Esophagus mucosa (tissue), 1 donor: ENCODE data around the gene LZTR1. TPM values are rescaled to one million over a fixed set of nuclear protein-coding genes. Genes with fewer than 3 reads are reported as not detected.

Source experiments
- ATAC-seq: fragments of 200-7000 bp; cut with Tn5 transposase; one replicate; pipeline ENCODE4 v1.9.1; 2020
- total RNA-seq: library from RNA; stranded (reverse); gene quantifications from one replicate; pipeline ENCODE4 v1.2.4, GENCODE V29; 2023
- donor health status: DM: yes; HTN: yes; CAD: no.

Gene LZTR1
- total RNA-seq, 1 donor from 2014 or later = 26.3 TPM

DNA sequence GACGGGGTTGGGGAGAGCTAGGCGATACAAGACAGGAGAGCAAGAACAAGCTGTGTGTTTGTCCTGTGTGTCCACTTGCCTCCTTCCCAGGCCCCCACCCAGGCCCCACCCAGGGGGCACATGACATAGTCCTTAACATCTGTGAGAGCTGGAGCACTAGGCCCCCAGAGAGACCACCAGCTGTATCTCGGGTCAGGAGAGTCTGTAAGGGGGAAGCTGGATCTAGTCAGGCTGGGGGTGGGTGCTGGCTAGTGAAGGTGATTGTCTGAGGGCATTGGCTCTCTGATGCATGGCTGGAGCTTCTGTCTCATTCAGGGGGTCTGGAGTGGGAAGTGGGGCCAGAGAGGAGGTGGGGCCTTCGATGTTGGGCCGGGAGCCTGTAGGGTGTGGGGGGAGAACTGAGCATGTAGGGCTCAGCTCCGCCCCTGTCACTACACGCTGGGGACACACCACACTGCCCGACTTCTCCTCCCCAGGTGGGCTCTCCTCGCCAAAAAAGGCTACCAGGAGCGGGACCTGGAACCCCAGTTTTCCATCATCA lies 33.4 kb downstream of the LZTR1 start:
- ATAC-seq = no peak

GRCh38 chr22:21016644-21017420 lies 34.7 kb downstream of the LZTR1 start:
- no peak for ATAC-seq

GRCh38 chr22:21018314-21018713 lies 36.2 kb downstream of the LZTR1 start:
- no peak for ATAC-seq

DNA sequence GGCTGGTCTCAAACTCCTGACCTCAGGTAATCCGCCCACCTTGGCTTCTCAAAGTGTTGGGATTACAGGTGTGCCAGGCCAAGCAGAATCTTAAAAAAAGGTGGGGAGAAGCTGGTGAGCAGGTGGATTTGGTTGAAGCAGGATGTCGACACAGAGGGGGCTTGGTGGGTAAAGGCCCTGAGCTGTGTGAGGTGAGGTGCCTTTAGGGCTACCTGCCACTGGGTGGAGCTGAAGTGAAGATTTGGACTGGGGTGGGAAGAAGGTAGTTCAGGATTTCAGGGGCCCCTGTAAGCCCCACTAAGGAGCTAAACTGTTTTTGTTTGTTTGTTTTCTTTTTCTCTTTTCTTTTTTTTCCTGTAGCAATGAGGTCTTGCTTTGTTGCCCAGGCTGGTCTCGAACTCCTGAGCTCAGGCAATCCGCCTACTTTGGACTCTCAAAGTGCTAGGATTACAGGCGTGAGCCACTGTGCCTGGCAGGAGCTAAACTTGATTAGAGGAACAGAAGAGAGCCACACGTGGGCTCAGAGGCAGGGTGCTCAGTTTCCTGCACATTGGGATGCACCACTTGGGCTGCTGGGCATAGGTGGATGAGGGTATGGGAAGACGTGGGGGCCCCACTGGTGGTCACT lies 38.8 kb downstream of the LZTR1 start:
- ATAC-seq = no peak

- ATAC-seq = no peak
Measured at GRCh38 chr22:21022507-21022906, 40.4 kb downstream of the LZTR1 start.

DNA sequence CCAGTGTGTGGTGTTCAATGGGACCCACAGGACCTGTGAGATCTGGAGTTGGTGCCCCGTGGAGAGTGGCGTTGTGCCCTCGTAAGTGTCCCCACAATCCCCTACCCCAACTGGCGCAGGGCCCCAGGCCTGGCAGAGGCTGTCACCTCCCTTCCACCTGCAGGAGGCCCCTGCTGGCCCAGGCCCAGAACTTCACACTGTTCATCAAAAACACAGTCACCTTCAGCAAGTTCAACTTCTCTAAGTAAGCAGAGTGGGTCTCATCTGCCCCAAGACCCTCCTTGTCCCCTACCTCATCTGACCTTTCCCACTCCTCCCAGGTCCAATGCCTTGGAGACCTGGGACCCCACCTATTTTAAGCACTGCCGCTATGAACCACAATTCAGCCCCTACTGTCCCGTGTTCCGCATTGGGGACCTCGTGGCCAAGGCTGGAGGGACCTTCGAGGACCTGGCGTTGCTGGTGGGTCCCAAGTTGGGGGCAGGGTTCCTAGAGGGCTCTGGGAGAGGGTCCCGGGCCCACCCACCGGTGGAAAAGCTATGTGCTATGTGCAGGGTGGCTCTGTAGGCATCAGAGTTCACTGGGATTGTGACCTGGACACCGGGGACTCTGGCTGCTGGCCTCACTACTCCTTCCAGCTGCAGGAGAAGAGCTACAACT lies 41.0 kb downstream of the LZTR1 start:
- ATAC-seq = no peak

DNA sequence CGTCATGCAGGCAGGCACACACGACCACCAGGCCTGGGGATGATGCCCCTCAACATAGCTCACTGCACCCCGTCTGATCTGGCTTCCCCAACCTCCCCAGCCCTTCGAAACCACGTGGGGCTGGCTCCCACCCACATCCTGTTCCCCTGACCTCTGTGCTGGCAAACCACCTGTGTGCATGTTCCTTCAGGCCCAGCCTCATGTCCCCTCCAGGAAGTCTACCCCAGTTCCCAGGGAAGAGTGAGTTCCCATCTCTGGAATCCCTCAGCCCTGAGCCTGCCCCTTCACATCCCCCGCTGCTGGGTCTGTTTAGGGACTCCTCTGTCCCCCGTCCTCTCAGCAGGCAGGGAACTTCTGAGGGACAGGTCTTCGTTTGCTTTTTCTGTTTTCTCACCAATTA lies 43.2 kb downstream of the LZTR1 start:
- ATAC-seq = peak; percentile 45

- ATAC-seq = peak; percentile 89
Measured at GRCh38 chr22:21025763-21026755, 44.0 kb downstream of the LZTR1 start.

DNA sequence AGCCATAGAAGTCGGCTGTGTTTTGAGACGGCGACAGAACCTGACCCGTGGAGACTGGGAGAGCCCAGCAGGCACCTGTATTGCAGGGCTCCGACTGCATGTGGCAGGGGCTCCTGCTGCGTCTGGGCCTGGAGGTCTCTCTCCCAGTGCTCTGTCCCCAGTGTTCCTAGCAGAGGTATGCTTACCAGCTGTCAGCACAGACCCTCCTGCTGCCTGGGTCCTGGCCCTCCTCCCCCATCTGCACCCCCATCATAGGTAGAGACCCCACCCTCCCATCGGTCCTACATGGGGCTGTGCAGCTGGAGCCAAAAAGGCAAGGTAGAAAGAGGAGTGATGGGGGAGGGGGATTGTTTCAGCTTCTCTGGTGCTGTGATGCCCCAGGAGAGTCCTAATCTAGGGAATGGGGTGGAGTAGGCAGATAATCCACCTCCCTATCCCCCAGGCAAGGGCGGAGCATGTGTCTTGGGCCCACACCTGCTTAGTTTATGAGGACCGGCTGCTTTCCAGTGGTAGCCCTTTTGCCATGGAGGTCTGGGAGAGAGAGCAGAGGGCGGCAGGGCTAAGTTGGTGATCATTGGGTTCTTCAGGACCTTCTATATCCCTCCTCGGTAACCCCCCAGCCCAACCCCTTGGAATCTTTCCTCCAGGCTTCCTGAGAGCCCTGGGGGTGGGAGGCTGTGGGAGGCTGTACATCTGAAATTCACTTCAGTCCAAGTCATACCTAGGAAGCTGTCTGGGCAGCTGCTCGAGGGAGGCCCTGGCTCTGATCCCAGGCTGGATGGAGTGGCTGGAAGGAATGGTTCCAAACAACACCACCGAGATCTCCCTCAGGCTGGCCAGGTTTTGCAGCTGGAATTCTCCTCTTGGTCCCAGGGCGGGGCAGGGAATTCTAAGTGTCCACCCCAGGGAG lies 44.9 kb downstream of the LZTR1 start:
- no peak for ATAC-seq

DNA sequence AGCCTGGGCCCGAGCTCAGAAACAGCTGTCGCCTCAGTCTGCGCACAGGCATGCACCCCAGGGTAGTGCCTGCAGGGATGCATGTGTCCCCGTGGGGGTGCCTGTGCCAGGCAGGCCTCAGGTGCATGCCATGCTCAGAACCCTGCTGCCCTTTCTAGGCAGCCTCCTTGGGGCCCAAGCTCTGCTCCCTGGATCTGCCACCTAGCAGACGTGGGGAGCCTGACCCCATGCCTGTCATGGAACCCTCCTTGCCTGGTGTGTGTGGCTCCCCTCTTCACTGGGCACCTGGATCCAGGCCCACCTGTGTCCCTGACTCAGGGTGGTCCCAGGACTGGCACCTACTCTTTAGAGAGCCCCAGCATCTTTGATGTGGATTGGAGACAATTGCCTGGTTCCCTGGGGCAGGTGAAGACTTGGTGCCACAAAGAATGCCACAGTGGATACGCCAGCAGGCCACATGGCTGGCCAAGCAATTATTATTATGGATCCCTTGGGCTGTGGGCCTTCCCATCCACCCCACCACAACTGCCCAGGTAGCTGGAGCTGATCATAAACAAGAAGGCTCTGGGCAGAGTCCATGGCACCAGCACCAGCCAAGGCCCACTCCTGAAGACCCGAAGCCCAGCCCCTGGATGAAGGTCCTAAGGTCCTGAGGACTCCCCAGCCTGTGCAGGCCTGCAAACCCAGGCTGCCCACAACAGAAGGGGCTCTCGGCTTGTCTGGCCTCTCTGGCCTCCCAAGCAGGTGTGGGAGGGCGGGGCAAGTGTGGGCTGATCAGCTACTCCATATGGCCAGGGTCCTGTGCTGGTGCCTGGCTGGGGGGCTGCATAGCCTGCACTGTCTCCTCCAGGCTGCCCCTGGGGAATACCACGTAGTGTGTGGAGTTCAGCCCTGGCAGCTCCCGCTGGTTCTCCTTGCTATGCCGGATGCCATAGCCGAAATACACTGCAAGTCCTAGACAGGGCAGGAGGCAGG lies 46.5 kb downstream of the LZTR1 start:
- no peak for ATAC-seq

DNA sequence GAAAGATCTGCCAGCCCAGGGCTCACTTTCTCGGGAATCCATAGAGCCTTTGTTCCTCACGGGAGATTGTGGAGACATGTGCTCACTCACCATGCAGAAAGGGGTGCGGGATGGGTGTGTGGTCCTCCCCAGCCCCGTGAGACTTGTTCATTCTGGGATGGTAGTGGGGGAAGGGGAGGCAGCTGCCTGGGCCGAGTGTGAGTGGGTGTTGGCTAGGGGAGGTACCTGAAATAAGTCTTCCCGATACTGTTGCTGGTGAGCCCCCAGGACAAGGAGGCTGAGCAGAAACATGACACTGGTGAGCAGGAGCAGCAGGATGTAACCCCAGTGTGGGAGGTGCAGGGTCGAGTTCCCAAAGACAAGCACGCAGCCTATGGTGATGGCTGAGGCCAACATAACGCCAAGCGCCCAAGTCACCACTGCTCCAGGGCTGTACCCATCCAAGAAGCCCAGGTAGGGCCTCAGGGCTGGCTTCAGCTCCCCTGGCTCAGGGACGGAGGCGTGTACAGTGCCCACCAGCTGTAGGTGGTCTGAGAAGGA lies 47.5 kb downstream of the LZTR1 start:
- no peak for ATAC-seq

- no peak for ATAC-seq
Measured at GRCh38 chr22:21030032-21030431, 47.9 kb downstream of the LZTR1 start.

GRCh38 chr22:21030621-21031544 lies 48.8 kb downstream of the LZTR1 start:
- ATAC-seq = no peak

DNA sequence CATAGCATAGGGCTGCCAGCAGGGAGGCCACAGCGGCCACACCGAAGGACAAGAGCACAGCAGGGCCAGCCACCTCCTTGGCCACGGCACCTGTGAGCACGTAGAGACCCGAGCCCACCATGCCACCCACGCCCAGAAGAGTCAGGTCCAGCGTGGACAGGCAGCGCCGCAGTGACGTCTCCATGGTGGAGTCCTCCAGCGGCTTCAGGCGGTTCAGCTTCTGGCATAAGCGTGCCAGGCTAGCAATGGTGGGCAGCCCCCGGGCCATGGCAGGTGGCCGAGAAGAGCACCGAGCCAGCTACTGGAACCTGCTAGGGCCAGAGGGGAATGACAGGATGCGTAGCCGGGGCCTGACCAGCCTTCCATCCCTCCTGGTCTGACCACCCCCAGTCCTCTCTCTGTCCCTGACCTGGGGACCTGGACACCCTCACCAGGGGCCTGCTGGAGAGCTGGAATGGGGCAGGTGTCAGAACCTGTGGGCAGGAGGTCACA lies 49.5 kb downstream of the LZTR1 start:
- peak; percentile 1 for ATAC-seq

DNA sequence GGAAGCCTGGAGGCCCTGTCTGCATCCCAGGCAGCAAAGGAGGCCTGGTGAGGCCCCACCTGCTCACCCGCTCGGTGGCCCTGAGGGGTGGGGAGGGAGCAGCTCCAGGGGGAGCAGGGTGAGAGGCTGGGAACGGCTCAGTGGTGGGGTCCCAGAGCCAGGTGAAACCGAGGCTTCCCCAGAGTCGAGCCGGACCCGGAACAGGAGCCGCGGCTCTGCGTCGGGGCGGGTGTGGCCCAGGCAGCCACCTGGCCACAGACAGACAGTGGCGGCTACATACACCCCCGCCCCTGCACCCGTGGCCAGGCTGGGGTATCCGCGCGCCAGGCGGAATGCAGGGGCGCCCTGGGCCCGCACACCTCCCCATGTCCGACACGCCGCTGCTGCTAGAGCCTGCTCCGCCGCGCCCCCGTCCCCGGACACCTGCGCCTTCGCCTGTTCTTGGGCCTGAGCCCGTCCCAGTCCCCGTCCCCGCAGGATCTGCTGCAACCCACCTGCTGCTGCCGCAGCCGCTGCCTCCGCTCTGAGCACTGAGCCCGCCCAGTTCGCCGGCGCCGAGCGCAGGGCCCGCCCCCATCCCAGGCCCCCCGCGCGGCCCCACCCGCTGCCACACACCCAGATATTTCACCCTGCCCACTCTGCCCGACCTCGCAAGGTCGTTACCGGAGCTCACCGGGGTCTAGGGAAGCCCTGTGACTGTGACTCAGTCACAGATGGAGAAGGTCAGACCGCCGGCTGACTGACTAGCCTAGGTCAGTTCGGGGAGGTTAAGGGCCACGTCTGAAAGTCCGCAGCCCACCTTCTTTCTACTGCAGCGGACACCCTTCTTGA lies 50.2 kb downstream of the LZTR1 start, which contains the start of gene SLC7A4:
Gene SLC7A4, minus strand, starts transcription at position 525 of the 831 bp plus-strand sequence. CDS start 749 bp downstream, outside the sequence.
- peak; percentile 37 for ATAC-seq

- peak; percentile 2 for ATAC-seq
Measured at GRCh38 chr22:21032868-21033688, 51.0 kb downstream of the LZTR1 start.
